GM12875 (cell line): ENCODE measurements around the gene P2RY6.
A peak's percentile ranks its signal among the peaks of the same experiment; 100 is the strongest.

Source experiments
- H3K4me3 ChIP-seq: one replicate; pipeline ENCODE4 v1.5.1; 2011; ENCODE audit warnings: low read depth, low read length, control low read depth
- TF ChIP-seq, protein P1 (sequence below): IDR thresholded peaks from 2 replicates; pipeline ENCODE4 v1.5.1; 2011; ENCODE audit warnings: low read depth, mild to moderate bottlenecking, control low read depth, inconsistent platforms, low read length, moderate library complexity, borderline replicate concordance; ENCODE audit not compliant: insufficient read depth

P2RY6 gene

DNA sequence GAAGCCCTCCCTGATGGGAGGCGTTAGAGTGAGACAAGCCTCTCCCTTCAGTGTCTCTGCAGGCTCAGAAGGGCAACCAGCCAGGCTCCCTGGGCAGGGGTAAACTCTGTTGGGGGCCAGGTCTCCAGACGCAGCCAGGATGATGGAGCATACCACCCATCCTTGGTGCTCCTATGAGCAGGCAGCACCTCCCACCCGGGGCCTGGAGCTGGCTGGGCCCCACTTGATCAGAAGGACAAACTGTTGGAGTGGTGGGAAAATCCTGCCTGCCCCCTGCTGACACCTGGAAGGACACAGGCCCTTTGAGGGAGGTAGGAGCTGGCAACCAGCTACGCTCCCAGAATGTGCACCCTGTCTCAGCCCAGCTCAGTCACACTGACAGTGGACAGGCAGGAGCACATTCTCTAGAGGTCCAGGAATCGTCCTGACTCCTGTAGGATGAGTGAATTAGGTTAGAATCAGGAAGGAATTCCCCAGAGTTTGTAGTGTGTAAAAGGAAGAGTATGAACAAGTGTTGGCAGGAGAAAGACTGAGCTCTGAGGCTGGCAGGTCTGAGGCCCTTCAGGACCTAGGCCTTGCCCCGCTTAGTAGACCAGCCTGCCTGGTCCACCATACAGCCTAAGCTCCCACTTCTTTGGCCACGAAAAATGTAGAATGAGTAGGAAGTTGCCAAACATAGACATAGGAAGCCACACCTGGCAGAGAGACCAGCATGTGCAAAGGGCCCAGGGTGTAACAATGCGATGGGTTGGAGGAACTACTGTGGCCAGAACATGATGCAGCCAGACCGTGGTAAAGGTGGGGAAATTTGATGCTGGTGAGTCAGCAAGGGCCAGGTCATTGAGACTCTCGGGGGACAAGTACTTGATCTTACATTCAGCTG is 55.0 kb downstream of the P2RY6 start:
- TF ChIP-seq, protein P1, sequence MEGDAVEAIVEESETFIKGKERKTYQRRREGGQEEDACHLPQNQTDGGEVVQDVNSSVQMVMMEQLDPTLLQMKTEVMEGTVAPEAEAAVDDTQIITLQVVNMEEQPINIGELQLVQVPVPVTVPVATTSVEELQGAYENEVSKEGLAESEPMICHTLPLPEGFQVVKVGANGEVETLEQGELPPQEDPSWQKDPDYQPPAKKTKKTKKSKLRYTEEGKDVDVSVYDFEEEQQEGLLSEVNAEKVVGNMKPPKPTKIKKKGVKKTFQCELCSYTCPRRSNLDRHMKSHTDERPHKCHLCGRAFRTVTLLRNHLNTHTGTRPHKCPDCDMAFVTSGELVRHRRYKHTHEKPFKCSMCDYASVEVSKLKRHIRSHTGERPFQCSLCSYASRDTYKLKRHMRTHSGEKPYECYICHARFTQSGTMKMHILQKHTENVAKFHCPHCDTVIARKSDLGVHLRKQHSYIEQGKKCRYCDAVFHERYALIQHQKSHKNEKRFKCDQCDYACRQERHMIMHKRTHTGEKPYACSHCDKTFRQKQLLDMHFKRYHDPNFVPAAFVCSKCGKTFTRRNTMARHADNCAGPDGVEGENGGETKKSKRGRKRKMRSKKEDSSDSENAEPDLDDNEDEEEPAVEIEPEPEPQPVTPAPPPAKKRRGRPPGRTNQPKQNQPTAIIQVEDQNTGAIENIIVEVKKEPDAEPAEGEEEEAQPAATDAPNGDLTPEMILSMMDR: no peak
- no peak overlapping the region for H3K4me3 ChIP-seq

DNA sequence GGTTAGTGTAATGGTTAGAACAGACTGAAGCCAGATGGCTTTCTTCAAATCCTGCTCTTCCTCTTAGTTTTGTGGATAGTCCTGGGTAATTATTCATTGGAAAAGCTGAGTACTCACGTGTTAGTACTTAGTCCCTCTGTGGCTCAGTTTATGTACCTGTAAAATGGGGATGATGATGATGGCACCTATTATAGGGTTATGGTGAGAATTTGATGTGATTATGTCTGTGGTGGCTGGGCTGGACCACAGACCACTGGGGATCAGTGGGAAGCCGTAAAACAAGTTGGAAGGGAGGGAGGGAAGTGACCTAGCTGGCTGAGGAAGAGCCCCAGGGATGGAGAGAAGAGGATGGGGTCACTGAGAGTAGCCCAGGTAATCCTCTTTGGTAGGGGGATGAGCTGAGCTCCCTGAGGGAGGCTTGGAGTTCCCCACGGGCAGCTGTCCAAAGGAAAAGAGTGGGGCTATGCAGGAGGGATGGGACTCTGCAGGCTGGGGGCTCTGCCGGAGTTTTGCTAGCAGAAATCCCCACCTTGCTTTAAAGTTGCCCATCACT is 55.8 kb downstream of the P2RY6 start:
- no peak overlapping the region for H3K4me3 ChIP-seq
- TF ChIP-seq, protein P1: no peak

DNA sequence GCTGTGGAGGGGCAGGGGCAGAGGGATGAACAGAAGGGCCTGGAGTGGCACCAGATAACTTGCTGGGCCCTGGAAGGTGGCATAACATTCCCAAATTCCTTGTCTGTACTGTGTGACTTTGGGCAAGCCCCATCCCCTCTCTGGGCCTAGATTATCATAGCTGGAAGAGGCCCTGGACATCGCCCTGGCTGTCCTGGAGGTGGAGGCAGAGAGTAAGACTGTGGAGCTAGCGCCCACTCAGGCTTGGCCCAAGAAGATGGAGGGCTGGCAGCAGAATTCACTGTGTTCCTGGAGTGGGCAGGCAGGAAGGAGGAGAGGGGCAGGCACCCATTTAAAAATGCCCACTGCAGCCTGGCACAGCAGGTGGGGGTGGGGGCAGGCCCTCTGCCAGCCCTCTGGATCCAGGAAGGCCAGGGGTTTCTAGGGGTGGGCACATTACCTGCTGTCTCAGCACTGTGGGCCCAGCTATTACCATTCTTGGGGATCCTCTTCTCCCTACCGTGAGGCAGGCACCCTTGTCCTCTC is 58.5 kb downstream of the P2RY6 start:
- TF ChIP-seq, protein P1: 0 out of 2 replicates have a peak, but pooled peaks have one; percentile 2
- no peak overlapping the region for H3K4me3 ChIP-seq

DNA sequence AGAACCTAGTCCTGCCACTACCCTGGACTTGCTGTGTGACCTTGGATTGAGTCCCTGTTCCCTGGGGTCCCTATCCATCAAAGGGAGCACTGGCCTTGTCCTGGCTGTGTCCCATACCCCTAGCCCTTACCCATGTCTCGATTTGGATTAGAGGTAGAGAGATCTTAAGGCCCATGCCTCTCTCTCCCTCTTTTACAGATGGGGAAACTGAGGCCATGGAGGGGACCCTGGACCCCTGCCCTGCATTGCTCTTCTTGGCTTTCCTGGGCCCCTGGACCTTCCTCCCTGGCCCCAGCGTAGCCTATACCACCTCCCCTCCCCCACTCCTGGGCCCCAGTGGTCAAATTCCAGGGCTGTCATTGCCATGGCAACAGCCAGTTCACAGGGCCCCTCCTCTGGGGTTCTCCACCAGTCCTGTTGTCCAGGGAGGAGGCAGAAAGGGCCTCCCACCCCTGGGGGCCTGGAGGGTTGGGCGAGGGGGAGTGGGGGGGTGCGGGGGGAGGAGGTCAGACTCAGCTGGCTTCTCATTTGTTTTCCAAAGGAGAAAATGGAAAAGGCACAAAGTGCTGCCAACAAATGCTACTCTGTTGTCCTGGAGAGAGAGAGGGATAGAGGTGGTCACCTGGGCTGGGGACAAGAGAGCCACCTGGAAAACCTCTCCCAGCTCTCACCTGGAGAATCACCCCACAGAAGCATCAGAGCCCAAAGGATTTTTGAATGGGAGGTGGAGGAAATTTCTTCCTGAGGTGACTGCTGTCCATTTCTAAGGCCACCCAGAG is 59.2 kb downstream of the P2RY6 start:
- TF ChIP-seq, protein P1: no peak

DNA sequence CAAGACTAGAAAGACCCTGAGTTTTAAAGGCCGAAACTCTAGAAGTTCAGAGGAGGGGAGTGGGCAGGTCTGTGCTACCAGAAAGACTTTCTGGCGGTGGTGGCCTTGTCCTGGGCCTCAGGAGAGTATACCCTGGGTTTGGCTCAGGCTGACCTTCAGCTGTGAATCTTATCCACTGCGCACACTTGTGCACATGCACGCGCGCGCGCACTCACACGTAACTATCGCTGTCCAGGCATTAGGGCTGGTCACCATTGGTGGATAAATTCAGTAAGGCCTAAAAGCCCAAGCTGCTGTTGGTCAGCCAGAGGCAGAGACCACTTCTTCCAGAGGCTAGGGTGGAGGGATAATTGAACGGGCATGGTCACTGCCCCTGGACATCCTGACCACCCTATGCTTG is 61.0 kb downstream of the P2RY6 start:
- no peak overlapping the region for H3K4me3 ChIP-seq
- TF ChIP-seq, protein P1: no peak

More for the DNA sequence above, 59.2 kb downstream of the P2RY6 start:
- no peak overlapping the region for H3K4me3 ChIP-seq

DNA sequence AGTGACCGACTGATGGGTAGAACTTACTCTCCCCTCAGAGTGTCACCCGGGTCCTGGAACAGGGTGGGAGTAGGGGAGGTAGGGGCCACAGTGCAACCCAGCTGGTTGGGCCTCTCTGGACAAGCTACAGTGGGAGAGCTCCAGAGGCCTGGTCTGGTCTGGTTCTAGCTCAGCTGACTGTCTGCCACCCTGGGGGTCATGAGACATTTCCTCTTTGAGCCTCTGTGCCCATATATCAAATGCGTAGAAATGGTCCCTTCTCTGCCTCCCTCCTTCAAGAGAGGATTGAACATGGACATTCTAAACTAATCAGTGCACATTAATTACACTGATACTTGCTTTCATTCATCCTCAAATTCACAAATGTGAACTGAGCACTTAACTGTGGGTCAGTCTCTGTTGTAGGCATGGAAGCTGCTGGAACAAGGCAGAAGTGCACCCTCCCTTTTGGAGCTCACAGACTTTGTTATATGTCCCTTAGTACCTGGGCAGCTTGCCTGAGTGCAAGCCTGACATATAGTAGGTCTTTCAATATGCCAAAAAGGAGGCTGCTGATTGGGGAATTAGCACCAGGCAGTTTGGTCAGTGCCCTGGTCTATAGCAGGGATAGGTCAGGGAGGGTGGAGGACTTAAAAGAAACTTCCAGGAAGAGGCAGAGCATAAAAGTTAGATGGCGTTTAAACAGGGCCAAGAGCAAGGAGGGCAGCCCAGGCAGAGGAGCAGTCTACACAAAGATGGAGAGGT is 61.7 kb downstream of the P2RY6 start:
- TF ChIP-seq, protein P1: no peak
- no peak overlapping the region for H3K4me3 ChIP-seq
